ENCODE data around the gene ZNF511. TPM values are rescaled to one million over a fixed set of nuclear protein-coding genes. Genes with fewer than 3 reads are reported as not detected.

Gene ZNF511
- total RNA-seq, 1 experiment from 2014 or later = 89.4 TPM

DNA sequence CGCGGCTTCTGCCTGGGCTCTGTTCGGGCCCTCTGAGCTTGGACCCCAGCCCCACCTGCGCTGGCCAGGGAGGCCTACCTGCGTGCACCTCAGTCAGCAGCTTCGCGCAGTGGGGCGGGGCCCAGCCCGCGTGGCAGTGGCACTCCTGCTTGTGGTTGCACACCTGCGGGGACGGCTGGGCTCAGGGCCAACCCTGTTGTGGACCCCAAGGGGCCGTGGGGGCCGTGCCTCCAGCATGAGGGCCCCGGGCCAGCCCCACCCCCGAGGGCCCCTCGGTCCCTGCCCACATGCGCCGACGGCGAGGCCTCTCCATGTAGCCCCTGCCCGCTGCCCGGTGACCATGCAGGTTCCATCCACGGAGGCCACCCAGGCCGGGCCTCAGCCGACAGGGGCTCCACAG is 39.3 kb upstream of the ZNF511 start:
- no peak overlapping the region for H2BK20ac ChIP-seq (ENCODE audit: low read depth, low read length, poor library complexity, severe bottlenecking)
- H3T11ph ChIP-seq (ENCODE audit: low read length) = no peak overlapping the region
- H3K4ac ChIP-seq (ENCODE audit: low read depth, low read length) = no peak overlapping the region
- H4K91ac ChIP-seq (ENCODE audit: insufficient read length, low read depth, low read length) = no peak overlapping the region
- no peak overlapping the region for H3K9ac ChIP-seq (ENCODE audit: extremely low read depth, insufficient read length, low read length)
- no peak overlapping the region for H3K4me3 Mint-ChIP-seq
- H2BK120ac ChIP-seq (ENCODE audit: low read depth, low read length, poor library complexity, severe bottlenecking) = no peak overlapping the region
- no peaks in the 10 kb centered on the region for H3K9me3 ChIP-seq (ENCODE audit: control insufficient read depth, low read depth, low read length)
- H3K23ac ChIP-seq (ENCODE audit: insufficient read length, low read depth, low read length) = no peak overlapping the region
- no peaks in the 10 kb centered on the region for H3K79me1 ChIP-seq (ENCODE audit: insufficient read depth, low read depth, low read length, poor library complexity, severe bottlenecking)
- H3K4me1 ChIP-seq (ENCODE audit: insufficient read depth, low read length) = no peaks in the 10 kb centered on the region
- H3K27ac Mint-ChIP-seq = no peak overlapping the region
- H3K23me2 ChIP-seq (ENCODE audit: insufficient read length, low read depth, low read length, poor library complexity, severe bottlenecking) = no peaks in the 10 kb centered on the region
- H3K4me1 Mint-ChIP-seq = no peaks in the 10 kb centered on the region
- no peak overlapping the region for H2BK12ac ChIP-seq (ENCODE audit: insufficient read length, low read depth, low read length)
- TF ChIP-seq, protein P1, sequence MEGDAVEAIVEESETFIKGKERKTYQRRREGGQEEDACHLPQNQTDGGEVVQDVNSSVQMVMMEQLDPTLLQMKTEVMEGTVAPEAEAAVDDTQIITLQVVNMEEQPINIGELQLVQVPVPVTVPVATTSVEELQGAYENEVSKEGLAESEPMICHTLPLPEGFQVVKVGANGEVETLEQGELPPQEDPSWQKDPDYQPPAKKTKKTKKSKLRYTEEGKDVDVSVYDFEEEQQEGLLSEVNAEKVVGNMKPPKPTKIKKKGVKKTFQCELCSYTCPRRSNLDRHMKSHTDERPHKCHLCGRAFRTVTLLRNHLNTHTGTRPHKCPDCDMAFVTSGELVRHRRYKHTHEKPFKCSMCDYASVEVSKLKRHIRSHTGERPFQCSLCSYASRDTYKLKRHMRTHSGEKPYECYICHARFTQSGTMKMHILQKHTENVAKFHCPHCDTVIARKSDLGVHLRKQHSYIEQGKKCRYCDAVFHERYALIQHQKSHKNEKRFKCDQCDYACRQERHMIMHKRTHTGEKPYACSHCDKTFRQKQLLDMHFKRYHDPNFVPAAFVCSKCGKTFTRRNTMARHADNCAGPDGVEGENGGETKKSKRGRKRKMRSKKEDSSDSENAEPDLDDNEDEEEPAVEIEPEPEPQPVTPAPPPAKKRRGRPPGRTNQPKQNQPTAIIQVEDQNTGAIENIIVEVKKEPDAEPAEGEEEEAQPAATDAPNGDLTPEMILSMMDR (conservative IDR thresholded peaks at IDR 0.05) = no peak
- H3K4me2 ChIP-seq (ENCODE audit: insufficient read depth, insufficient read length, low read length) = no peak overlapping the region
- H2BK15ac ChIP-seq (ENCODE audit: low read depth, low read length) = no peak overlapping the region
- H2BK5ac ChIP-seq (ENCODE audit: insufficient read length, low read length) = no peak overlapping the region
- no peak for DNase-seq
- no peaks in the 10 kb centered on the region for H3K27me3 ChIP-seq (ENCODE audit: insufficient read depth, low read length)
- no peak overlapping the region for H3K27ac ChIP-seq (ENCODE audit: insufficient read length, low read depth, low read length)
- no peaks in the 10 kb centered on the region for H3K36me3 Mint-ChIP-seq (ENCODE audit: insufficient read depth in 1 of 3, low read depth in 3 of 3)
- no peaks in the 10 kb centered on the region for H4K20me1 ChIP-seq (ENCODE audit: control insufficient read depth, insufficient read depth, insufficient read length)
- H3K9me3 Mint-ChIP-seq = no peaks in the 10 kb centered on the region
- peaks cover 2% of the 10 kb centered on the region for H3K27me3 Mint-ChIP-seq (ENCODE audit: low read depth)
- no peaks in the 10 kb centered on the region for H3K79me2 ChIP-seq (ENCODE audit: insufficient read depth, low read length)
- no peak overlapping the region for H4K5ac ChIP-seq (ENCODE audit: insufficient read length, low read depth, low read length)
- no peak overlapping the region for H3K56ac ChIP-seq (ENCODE audit: insufficient read length, low read depth, low read length)
- no peak overlapping the region for H3K14ac ChIP-seq (ENCODE audit: insufficient read depth, low read length)
- no peak overlapping the region for H4K8ac ChIP-seq (replicated peaks; ENCODE audit: insufficient read length, low read depth, low read length)
- no peak overlapping the region for H3K18ac ChIP-seq (ENCODE audit: insufficient read length, low read depth, low read length)
- no peak overlapping the region for H2AFZ ChIP-seq (ENCODE audit: low read length)
- no peak overlapping the region for H2AK5ac ChIP-seq (ENCODE audit: insufficient read length, low read length)
- WGBS (ENCODE audit: extremely low coverage, insufficient read length, low lambda C conversion rate) = no CpG with 5 or more reads among the region's 26 CpGs
